Activated CD4-positive, alpha-beta T cell treated with anti-CD3 and anti-CD28 coated beads for 1 hour (primary cell): Measurements from ENCODE around the gene ARMC9.

Source experiments
- DNase-seq: peaks from one replicate; pipeline ENCODE4 v3.0.0-alpha.2; 2020

ARMC9 gene

GRCh38 chr2:231318954-231319353 lies 120.5 kb downstream of the ARMC9 start:
- no peak for DNase-seq

- no peak for DNase-seq
Measured at GRCh38 chr2:231319867-231320266, 121.4 kb downstream of the ARMC9 start.

GRCh38 chr2:231321021-231321420 lies 122.6 kb downstream of the ARMC9 start:
- DNase-seq, result no peak

GRCh38 chr2:231321556-231322334 lies 123.3 kb downstream of the ARMC9 start:
- DNase-seq, result no peak

- DNase-seq, result no peak
Measured at GRCh38 chr2:231323316-231323715, 124.9 kb downstream of the ARMC9 start.

GRCh38 chr2:231325826-231326225 lies 127.4 kb downstream of the ARMC9 start:
- DNase-seq, result no peak

GRCh38 chr2:231326404-231326803 lies 128.0 kb downstream of the ARMC9 start:
- no peak for DNase-seq

- DNase-seq, result no peak
Measured at GRCh38 chr2:231330311-231330710, 131.9 kb downstream of the ARMC9 start.

GRCh38 chr2:231331533-231331932 lies 133.1 kb downstream of the ARMC9 start:
- no peak for DNase-seq

- DNase-seq, result no peak
Measured at GRCh38 chr2:231332388-231332787, 134.0 kb downstream of the ARMC9 start.

- DNase-seq, result no peak
Measured at GRCh38 chr2:231332872-231333500, 134.6 kb downstream of the ARMC9 start.

- no peak for DNase-seq
Measured at GRCh38 chr2:231334179-231334930, 135.9 kb downstream of the ARMC9 start.

GRCh38 chr2:231334981-231335380 lies 136.6 kb downstream of the ARMC9 start:
- no peak for DNase-seq

GRCh38 chr2:231335591-231335990 lies 137.2 kb downstream of the ARMC9 start:
- no peak for DNase-seq

- no peak for DNase-seq
Measured at GRCh38 chr2:231336236-231336635, 137.8 kb downstream of the ARMC9 start.

GRCh38 chr2:231336700-231337099 lies 138.3 kb downstream of the ARMC9 start:
- DNase-seq, result no peak

- no peak for DNase-seq
Measured at GRCh38 chr2:231337807-231338759, 139.7 kb downstream of the ARMC9 start.

- no peak for DNase-seq
Measured at GRCh38 chr2:231339316-231339715, 140.9 kb downstream of the ARMC9 start.

GRCh38 chr2:231341100-231341499 lies 142.7 kb downstream of the ARMC9 start:
- DNase-seq, result no peak

- no peak for DNase-seq
Measured at GRCh38 chr2:231342061-231342711, 143.8 kb downstream of the ARMC9 start.

- no peak for DNase-seq
Measured at GRCh38 chr2:231343006-231343710, 144.7 kb downstream of the ARMC9 start.
